Activated naive CD4-positive, alpha-beta T cell treated with Interleukin-2 at 50 U/mL for 16 hours (primary cell): Measurements from ENCODE around the gene DCTN3.

ENCODE experiments used
- DNase-seq: peaks from one replicate; pipeline ENCODE4 v3.0.0-alpha.2; 2020

DCTN3 gene

GRCh38 chr9:34570809-34571480 is 49.4 kb downstream of the DCTN3 start:
- no peak for DNase-seq

- DNase-seq, result no peak
Measured at GRCh38 chr9:34570376-34570775, 49.9 kb downstream of the DCTN3 start.

GRCh38 chr9:34568774-34569173 is 51.5 kb downstream of the DCTN3 start:
- no peak for DNase-seq

GRCh38 chr9:34568133-34568532 is 52.2 kb downstream of the DCTN3 start:
- DNase-seq, result no peak

GRCh38 chr9:34566972-34567371 is 53.3 kb downstream of the DCTN3 start:
- no peak for DNase-seq

- no peak for DNase-seq
Measured at GRCh38 chr9:34566322-34566721, 54.0 kb downstream of the DCTN3 start.

- no peak for DNase-seq
Measured at GRCh38 chr9:34565856-34566255, 54.4 kb downstream of the DCTN3 start.

GRCh38 chr9:34564617-34565016 is 55.7 kb downstream of the DCTN3 start:
- no peak for DNase-seq
